H1 (cell line): ENCODE results near the gene CMKLR1. TPM values are rescaled to one million over a fixed set of nuclear protein-coding genes. Genes with fewer than 3 reads are reported as not detected.

Experiments
- CTCF ChIA-PET: fragments of 300-600 bp; sonication (Branson Sonifier 250); formaldehyde crosslinking; loops from one replicate; lab custom pipeline; 2021; ENCODE audit not compliant: partially characterized antibody; lab: Charles Lee
- POLR2A ChIA-PET: fragments of 300-600 bp; sonication (Branson Sonifier 250); formaldehyde crosslinking; loops from one replicate; lab custom pipeline; 2021; ENCODE audit warnings: inconsistent platforms; ENCODE audit not compliant: partially characterized antibody; lab: Charles Lee
- DNase-seq, 2 experiments: peaks; one replicate each; pipeline versions ENCODE4 v3.0.0 to v3.0.0-alpha.2; 2010 to 2022; ENCODE audit warnings: low spot score in 2 of 2, low read depth in 1 of 2, mixed read lengths in 1 of 2
- FAIRE-seq: peaks from 2 replicates; lab custom pipeline; 2011; peaks lifted over from hg19 to GRCh38; lab: Jason Lieb, UNC
- H2AFZ ChIP-seq: 2 replicates; pipeline ENCODE4 v1.8.1; 2012; ENCODE audit warnings: low read length, inconsistent platforms
- H2AK5ac ChIP-seq: 2 replicates; pipeline ENCODE4 v1.6.1; 2013; ENCODE audit warnings: low read depth, low read length
- H2BK120ac ChIP-seq: replicated peaks from 2 replicates; pipeline ENCODE3; 2013; ENCODE audit warnings: low read depth, low read length, inconsistent platforms
- H2BK12ac ChIP-seq: 2 replicates; pipeline ENCODE4 v1.6.1; 2013; ENCODE audit warnings: low read depth, low read length
- H2BK15ac ChIP-seq: 2 replicates; pipeline ENCODE4 v1.6.1; 2013; ENCODE audit warnings: low read length
- H2BK20ac ChIP-seq: 2 replicates; pipeline ENCODE4 v1.6.1; 2013; ENCODE audit warnings: low read length
- H2BK5ac ChIP-seq: 2 replicates; pipeline ENCODE4 v1.6.1; 2013; ENCODE audit warnings: low read depth, low read length
- H3K14ac ChIP-seq: 2 replicates; pipeline ENCODE4 v1.6.1; 2013; ENCODE audit warnings: inconsistent platforms; ENCODE audit not compliant: insufficient read length
- H3K18ac ChIP-seq: 2 replicates; pipeline ENCODE4 v1.6.1; 2013; ENCODE audit warnings: low read length; ENCODE audit errors: extremely low read depth
- H3K23ac ChIP-seq: 2 replicates; pipeline ENCODE4 v1.6.1; 2013; ENCODE audit warnings: inconsistent platforms; ENCODE audit not compliant: insufficient read length
- H3K23me2 ChIP-seq: 2 replicates; pipeline ENCODE4 v1.6.1; 2013; ENCODE audit warnings: low read depth, low read length
- H3K27ac ChIP-seq: 2 replicates; pipeline ENCODE4 v1.6.1; 2011; ENCODE audit warnings: low read depth, low read length, inconsistent platforms
- H3K27me3 ChIP-seq, 4 experiments: replicated peaks in 1 of 4; 1 replicate in 1 of 4; 2 replicates in 3 of 4; pipeline versions ENCODE4 v1.6.1 to v1.8.1; 2011 to 2013; ENCODE audit warnings: low read length in 3 of 4, mild to moderate bottlenecking in 3 of 4, inconsistent platforms in 2 of 4, mixed read lengths in 2 of 4, moderate library complexity in 1 of 4; ENCODE audit not compliant: control insufficient read depth in 3 of 4, insufficient read depth in 3 of 4; ENCODE audit errors: extremely low read depth in 1 of 4
- H3K36me3 ChIP-seq, 4 experiments: 2 replicates each; pipeline versions ENCODE4 v1.6.1 to v1.8.1; 2011 to 2013; ENCODE audit warnings: mild to moderate bottlenecking in 4 of 4, low read length in 3 of 4, moderate library complexity in 2 of 4, control low read depth in 1 of 4, inconsistent platforms in 1 of 4; ENCODE audit not compliant: insufficient read depth in 4 of 4, control insufficient read depth in 2 of 4
- H3K4ac ChIP-seq: replicated peaks from 2 replicates; pipeline ENCODE3; 2013; ENCODE audit warnings: low read length, low read depth, mixed read lengths, inconsistent platforms; ENCODE audit not compliant: insufficient read length
- H3K4me1 ChIP-seq, 4 experiments: replicated peaks in 1 of 4; 1 replicate in 1 of 4; 2 replicates in 3 of 4; pipeline versions ENCODE4 v1.6.1 to v1.8.1; 2011 to 2013; ENCODE audit warnings: low read length in 3 of 4, inconsistent platforms in 2 of 4, mixed read lengths in 1 of 4; ENCODE audit not compliant: insufficient read depth in 4 of 4, control insufficient read depth in 3 of 4
- H3K4me2 ChIP-seq, 2 experiments: 2 replicates each; pipeline versions ENCODE4 v1.6.1 to v1.8.1; 2011 to 2013; ENCODE audit warnings: low read depth in 2 of 2, low read length in 2 of 2, control low read depth in 1 of 2, inconsistent platforms in 1 of 2, mild to moderate bottlenecking in 1 of 2; ENCODE audit not compliant: insufficient read depth in 1 of 2
- H3K4me3 ChIP-seq, 4 experiments: fragments of 200-600, 300-600 bp in 1 of 4; sonication (generic), shearing (Covaris generic), sonication (Bioruptor Twin) in 1 of 4; 2 replicates each; pipeline versions ENCODE4 v1.5.1 to v1.8.1; 2011 to 2016; ENCODE audit warnings: low read length in 4 of 4, low read depth in 3 of 4, control low read depth in 2 of 4, inconsistent platforms in 2 of 4, mild to moderate bottlenecking in 2 of 4, mixed read lengths in 1 of 4, moderate library complexity in 1 of 4; ENCODE audit not compliant: insufficient read depth in 2 of 4; ENCODE audit errors: extremely low read depth in 1 of 4
- H3K56ac ChIP-seq: replicated peaks from 2 replicates; pipeline ENCODE3; 2013; ENCODE audit warnings: low read depth, mild to moderate bottlenecking, mixed read lengths, low read length, inconsistent platforms; ENCODE audit not compliant: insufficient read length
- H3K79me1 ChIP-seq: 2 replicates; pipeline ENCODE4 v1.6.1; 2013; ENCODE audit warnings: low read depth, low read length, control low read depth
- H3K79me2 ChIP-seq, 2 experiments: 2 replicates each; pipeline versions ENCODE4 v1.6.1 to v1.8.1; 2012 to 2013; ENCODE audit warnings: low read length in 2 of 2, mild to moderate bottlenecking in 2 of 2, inconsistent platforms in 1 of 2; ENCODE audit not compliant: insufficient read depth in 2 of 2, control insufficient read depth in 1 of 2
- H3K9ac ChIP-seq, 4 experiments: replicated peaks in 1 of 4; 1 replicate in 1 of 4; 2 replicates in 3 of 4; pipeline versions ENCODE4 v1.6.1 to v1.8.1; 2011 to 2013; ENCODE audit warnings: low read depth in 3 of 4, low read length in 3 of 4, control low read depth in 2 of 4, mild to moderate bottlenecking in 2 of 4, moderate library complexity in 2 of 4, inconsistent platforms in 1 of 4; ENCODE audit errors: extremely low read depth in 1 of 4
- H3K9me3 ChIP-seq, 2 experiments: 2 replicates each; pipeline versions ENCODE4 v1.6.1 to v1.8.1; 2012 to 2013; ENCODE audit warnings: mild to moderate bottlenecking in 2 of 2, moderate library complexity in 2 of 2, control low read depth in 1 of 2, inconsistent platforms in 1 of 2, low read depth in 1 of 2, low read length in 1 of 2, mixed read lengths in 1 of 2; ENCODE audit not compliant: insufficient read depth in 2 of 2
- H4K20me1 ChIP-seq, 2 experiments: replicated peaks in 1 of 2; 2 replicates each; pipeline versions ENCODE3 to v1.8.1; 2011 to 2013; ENCODE audit warnings: inconsistent platforms in 2 of 2, low read length in 2 of 2, mild to moderate bottlenecking in 1 of 2; ENCODE audit not compliant: insufficient read depth in 2 of 2, control insufficient read depth in 1 of 2
- H4K5ac ChIP-seq: 2 replicates; pipeline ENCODE4 v1.6.1; 2013; ENCODE audit warnings: low read length, low read depth, mixed read lengths, inconsistent platforms; ENCODE audit not compliant: insufficient read length
- H4K8ac ChIP-seq: 2 replicates; pipeline ENCODE4 v1.8.0; 2013; ENCODE audit warnings: mild to moderate bottlenecking, moderate library complexity, low read length, inconsistent platforms; ENCODE audit not compliant: insufficient read depth; ENCODE audit errors: extremely low read depth
- H4K91ac ChIP-seq: replicated peaks from 2 replicates; pipeline ENCODE3; 2013; ENCODE audit warnings: low read length, mixed read lengths, inconsistent platforms; ENCODE audit not compliant: insufficient read length
- CBX8 ChIP-seq: fragments of 300-800, 300-1000 bp; sonication (generic); IDR thresholded peaks from 2 replicates; pipeline ENCODE4 v1.7.1; 2016; ENCODE audit warnings: low read depth, low read length, borderline replicate concordance
- EZH2 ChIP-seq: fragments of 200-600 bp; sonication (generic); IDR thresholded peaks from 2 replicates; pipeline ENCODE4 v1.7.1; 2012; ENCODE audit warnings: low read depth, mild to moderate bottlenecking, moderate library complexity, low read length, inconsistent platforms; ENCODE audit not compliant: severe bottlenecking
- GABPA ChIP-seq: IDR thresholded peaks from 2 replicates; pipeline ENCODE4 v1.6.1; 2011; ENCODE audit warnings: mild to moderate bottlenecking, low read length, moderate library complexity, borderline replicate concordance; ENCODE audit not compliant: insufficient read depth
- POLR2AphosphoS5 ChIP-seq: IDR thresholded peaks from 2 replicates; pipeline ENCODE4 v1.6.1; 2011; ENCODE audit warnings: low read depth, low read length
- SP1 ChIP-seq: IDR thresholded peaks from 2 replicates; pipeline ENCODE4 v1.6.1; 2011; ENCODE audit warnings: low read depth, low read length
- polyA plus RNA-seq, 7 experiments: library from polyadenylated mRNA; depleted of rRNA in 3 of 7; stranded (reverse) in 5 of 7; unstranded in 2 of 7; fragments of >200 nt in 5 of 7; fragments of 200-250 nt in 2 of 7; gene quantifications; 1 replicate in 5 of 7; 2 replicates in 1 of 7; 4 replicates in 1 of 7; pipeline versions ENCODE4 v1.2.1 to v1.2.3, GENCODE V29; 2011 to 2013; ENCODE audit warnings: missing spikeins in 2 of 7, mixed read lengths in 2 of 7
- total RNA-seq: library from RNA; stranded (reverse); fragmentation: NEBNext Ultra II Directional; extraction: Animal tissue kit (Norgen Biotek cat#: 25700); gene quantifications from 2 replicates; pipeline ENCODE4 v1.2.1, GENCODE V29; 2021

The CMKLR1 gene
- total and polyA plus RNA-seq, 2 of the 8 experiments (the other 6 are each of a cell fraction or from before 2014, with no cell fraction given): 2.1 to 2.8 TPM

DNA sequence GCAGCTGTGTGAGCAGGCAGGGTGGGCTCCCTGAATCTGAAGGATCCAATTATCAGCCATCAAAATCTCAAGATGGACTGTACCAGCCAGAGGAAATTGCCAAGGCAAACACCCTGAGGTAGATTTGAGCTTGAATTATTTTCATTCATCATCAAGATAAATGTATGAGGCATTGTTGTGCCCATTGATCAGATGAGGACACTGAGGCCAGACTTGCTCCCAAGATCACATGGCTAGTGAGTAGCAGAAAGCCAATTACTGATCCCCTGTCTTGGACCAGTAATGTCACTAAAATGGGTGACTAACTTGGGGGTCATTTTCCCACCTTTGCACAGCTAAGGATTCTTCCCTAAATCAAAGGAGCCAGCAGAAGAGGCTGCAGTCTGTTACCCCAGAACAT is 20.9 kb upstream of the CMKLR1 start:
- Histone ChIP-seq H4K91ac (no peak overlapping the region), H3K27ac (no peak overlapping the region), H2BK12ac (no peak overlapping the region), H3K4me2 (no peak overlapping the region), H3K27me3 (no peaks in the 10 kb centered on the region), H3K23ac (no peak overlapping the region), H2BK5ac (no peak overlapping the region), H3K4me3 (no peak overlapping the region), H3K23me2 (peaks cover 9% of the 10 kb centered on the region; the same call in 1 of the 2 replicates), H3K79me1 (no peaks in the 10 kb centered on the region; the same call in 1 of the 2 replicates), H2BK120ac (no peak overlapping the region), H4K8ac (no peak overlapping the region), H2AFZ (no peak overlapping the region), H3K4me1 (peaks cover 0 to 6% (median 1%) of the 10 kb centered on the region in 4 experiments; a peak in 4 of 7 replicates), H2BK20ac (no peak overlapping the region), H2BK15ac (no peak overlapping the region), H2AK5ac (no peak overlapping the region), H3K9me3 (no peaks in the 10 kb centered on the region), H4K5ac (no peak overlapping the region), H3K56ac (no peak overlapping the region), H3K79me2 (no peaks in the 10 kb centered on the region), H3K18ac (no peak overlapping the region), H4K20me1 (peaks cover 0 to 8% of the 10 kb centered on the region in 2 experiments), H3K9ac (peak overlapping the region in 1 of 4 experiments; percentile 1; a peak in 1 of 7 replicates), H3K4ac (no peak overlapping the region), H3K14ac (no peak overlapping the region), H3K36me3 (no peaks in the 10 kb centered on the region)
- ChIA-PET CTCF (interaction anchor here (0.7 to 1.5 kb wide), 9 partner anchors 9 to 176 kb away, joined by 3 to 6 read pairs (median 4); no protein-coding TSS in a partner anchor), POLR2A (interaction anchor here (1.5 kb wide), 1 partner anchor 10 kb away, joined by 4 read pairs; no protein-coding TSS in a partner anchor)
- FAIRE-seq (no peak), DNase-seq (no peak)
- no peak for TF ChIP-seq GABPA
- TF ChIP-seq POLR2AphosphoS5: no peak
- TF ChIP-seq EZH2: no peak
- TF ChIP-seq CBX8: no peak
- TF ChIP-seq SP1: no peak
